Loucy (cell line): ENCODE data around the gene NID1.

Source experiments
- H2AFZ ChIP-seq: fragments of 200-600 bp; sonication (generic); 2 replicates; pipeline ENCODE4 v1.6.0; 2016; ENCODE audit warnings: antibody characterized with exemption, mild to moderate bottlenecking, low read length, moderate library complexity
- H3F3A ChIP-seq: fragments of 200-600 bp; 2 replicates; pipeline ENCODE4 v1.6.0; 2016; ENCODE audit warnings: antibody characterized with exemption, low read depth, mild to moderate bottlenecking
- H3K27me3 ChIP-seq: fragments of 200-600 bp; sonication (generic); 2 replicates; pipeline ENCODE4 v1.6.1; 2014; ENCODE audit warnings: low read length, mild to moderate bottlenecking; ENCODE audit not compliant: insufficient read depth, poor library complexity, severe bottlenecking
- H3K36me3 ChIP-seq: fragments of 200-600 bp; sonication (generic); 2 replicates; pipeline ENCODE4 v1.6.1; 2016; ENCODE audit warnings: low read length; ENCODE audit not compliant: insufficient read depth
- H3K4me1 ChIP-seq: fragments of 200-600 bp; sonication (generic); 2 replicates; pipeline ENCODE4 v1.5.1; 2014; ENCODE audit warnings: low read length, mild to moderate bottlenecking; ENCODE audit not compliant: insufficient read depth, poor library complexity, severe bottlenecking
- H3K4me2 ChIP-seq: fragments of 200-600 bp; sonication (generic); 2 replicates; pipeline ENCODE4 v1.6.0; 2014; ENCODE audit warnings: antibody characterized with exemption, low read length, low read depth, mild to moderate bottlenecking; ENCODE audit not compliant: poor library complexity, severe bottlenecking
- H3K4me3 ChIP-seq: fragments of 200-600 bp; sonication (generic); 2 replicates; pipeline ENCODE4 v1.5.1; 2014; ENCODE audit warnings: low read length, mild to moderate bottlenecking, mixed read lengths; ENCODE audit not compliant: poor library complexity, severe bottlenecking
- H3K79me2 ChIP-seq: fragments of 200-600 bp; sonication (generic); 2 replicates; pipeline ENCODE4 v1.6.1; 2014; ENCODE audit warnings: low read length; ENCODE audit not compliant: insufficient read depth
- H3K9ac ChIP-seq: fragments of 200-600 bp; sonication (generic); 2 replicates; pipeline ENCODE4 v1.6.0; 2014; ENCODE audit warnings: mild to moderate bottlenecking, low read depth, low read length, moderate library complexity; ENCODE audit not compliant: poor library complexity, severe bottlenecking
- H3K9me2 ChIP-seq: fragments of 200-600 bp; sonication (generic); replicated peaks from 2 replicates; pipeline ENCODE4 v1.6.1; 2016; ENCODE audit warnings: low read depth, low read length, mixed read lengths
- H3K9me3 ChIP-seq: fragments of 200-600 bp; sonication (generic); 2 replicates; pipeline ENCODE4 v1.6.1; 2014; ENCODE audit warnings: mild to moderate bottlenecking, antibody characterized with exemption, low read length, low read depth; ENCODE audit not compliant: insufficient read depth
- H4K20me1 ChIP-seq: fragments of 200-600 bp; sonication (generic); 2 replicates; pipeline ENCODE4 v1.6.0; 2014; ENCODE audit warnings: antibody characterized with exemption, low read length, mild to moderate bottlenecking; ENCODE audit not compliant: insufficient read depth, poor library complexity, severe bottlenecking
- EZH2phosphoT487 ChIP-seq: fragments of 200-600 bp; IDR thresholded peaks from 2 replicates; pipeline ENCODE4 v1.6.1; 2018; ENCODE audit warnings: antibody characterized with exemption, mild to moderate bottlenecking, moderate library complexity, borderline replicate concordance
- TF ChIP-seq, protein P1 (sequence below): fragments of 200-600 bp; sonication (generic); conservative IDR thresholded peaks from 2 replicates; pipeline ENCODE4 v1.5.1; 2014; ENCODE audit warnings: mild to moderate bottlenecking, antibody characterized with exemption, low read length

NID1 gene

DNA sequence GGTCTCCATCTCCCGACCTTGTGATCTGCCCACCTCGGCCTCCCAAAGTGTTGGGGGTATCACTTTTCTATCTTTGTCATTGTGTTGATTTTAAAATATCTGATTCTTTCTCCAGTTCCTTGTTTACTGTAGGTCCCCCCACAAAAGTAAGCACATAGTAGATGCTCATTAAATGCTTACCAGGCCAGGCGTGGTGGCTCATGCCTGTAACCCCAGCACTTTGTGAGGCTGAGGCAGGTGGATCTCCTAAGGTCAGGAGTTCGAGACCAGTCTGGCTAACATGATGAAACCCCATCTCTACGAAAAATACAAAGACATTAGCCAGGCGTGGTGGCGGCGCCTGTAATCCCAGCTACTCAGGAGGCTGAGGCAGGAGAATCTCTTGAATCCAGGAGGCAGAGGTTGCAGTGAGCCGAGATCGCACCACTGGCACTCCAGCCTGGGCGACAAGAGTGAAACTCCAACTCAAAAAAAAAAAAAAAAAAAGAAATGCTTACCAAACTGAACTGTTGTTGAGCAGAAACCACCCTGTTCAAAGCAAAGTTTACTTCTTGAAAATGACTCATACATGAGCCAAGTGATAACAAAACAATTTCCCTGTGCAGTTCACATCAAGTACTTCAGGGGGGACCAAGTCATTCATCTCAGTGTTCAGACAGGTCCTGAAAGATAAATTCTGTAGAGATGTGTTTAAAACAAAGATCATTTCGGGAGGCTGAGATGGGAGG is 24.3 kb upstream of the NID1 start:
- Histone ChIP-seq H3K4me1 (no peaks in the 10 kb centered on the region), H3K9me3 (no peaks in the 10 kb centered on the region), H3K79me2 (no peaks in the 10 kb centered on the region), H4K20me1 (no peaks in the 10 kb centered on the region), H3K4me3 (no peak overlapping the region), H2AFZ (no peak overlapping the region), H3K9me2 (no peaks in the 10 kb centered on the region), H3K36me3 (no peaks in the 10 kb centered on the region), H3K27me3 (no peaks in the 10 kb centered on the region), H3K4me2 (no peak overlapping the region), H3F3A (no peaks in the 10 kb centered on the region), H3K9ac (no peak overlapping the region)
- TF ChIP-seq, protein P1, sequence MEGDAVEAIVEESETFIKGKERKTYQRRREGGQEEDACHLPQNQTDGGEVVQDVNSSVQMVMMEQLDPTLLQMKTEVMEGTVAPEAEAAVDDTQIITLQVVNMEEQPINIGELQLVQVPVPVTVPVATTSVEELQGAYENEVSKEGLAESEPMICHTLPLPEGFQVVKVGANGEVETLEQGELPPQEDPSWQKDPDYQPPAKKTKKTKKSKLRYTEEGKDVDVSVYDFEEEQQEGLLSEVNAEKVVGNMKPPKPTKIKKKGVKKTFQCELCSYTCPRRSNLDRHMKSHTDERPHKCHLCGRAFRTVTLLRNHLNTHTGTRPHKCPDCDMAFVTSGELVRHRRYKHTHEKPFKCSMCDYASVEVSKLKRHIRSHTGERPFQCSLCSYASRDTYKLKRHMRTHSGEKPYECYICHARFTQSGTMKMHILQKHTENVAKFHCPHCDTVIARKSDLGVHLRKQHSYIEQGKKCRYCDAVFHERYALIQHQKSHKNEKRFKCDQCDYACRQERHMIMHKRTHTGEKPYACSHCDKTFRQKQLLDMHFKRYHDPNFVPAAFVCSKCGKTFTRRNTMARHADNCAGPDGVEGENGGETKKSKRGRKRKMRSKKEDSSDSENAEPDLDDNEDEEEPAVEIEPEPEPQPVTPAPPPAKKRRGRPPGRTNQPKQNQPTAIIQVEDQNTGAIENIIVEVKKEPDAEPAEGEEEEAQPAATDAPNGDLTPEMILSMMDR, result no peak
- no peak for TF ChIP-seq EZH2phosphoT487

DNA sequence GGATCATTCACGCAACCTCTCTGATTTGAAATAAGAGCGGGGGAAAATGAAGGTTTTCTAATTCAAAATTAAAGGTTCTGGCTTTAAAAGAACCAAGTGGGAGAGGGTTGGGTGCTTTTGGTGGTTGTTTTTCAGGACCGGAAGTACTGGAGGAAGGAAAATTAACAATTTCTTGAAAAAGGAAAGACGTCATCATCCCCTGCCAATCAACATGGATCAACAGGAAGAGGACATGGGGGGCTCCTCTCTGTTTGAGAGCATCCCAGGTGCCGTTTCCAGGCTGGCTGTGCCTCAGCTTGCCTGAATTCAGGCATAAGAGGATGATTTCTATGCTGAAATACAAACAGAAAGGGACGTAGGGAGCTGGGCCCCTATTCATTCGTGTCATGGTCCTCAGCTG is 21.6 kb upstream of the NID1 start:
- no peaks in the 10 kb centered on the region for H3K79me2 ChIP-seq
- H3K4me1 ChIP-seq, result no peaks in the 10 kb centered on the region
- H3K4me3 ChIP-seq, result no peak overlapping the region
- H4K20me1 ChIP-seq, result no peaks in the 10 kb centered on the region
- H3K36me3 ChIP-seq, result no peaks in the 10 kb centered on the region
- H3K9me2 ChIP-seq, result no peaks in the 10 kb centered on the region
- no peaks in the 10 kb centered on the region for H3K27me3 ChIP-seq
- H2AFZ ChIP-seq, result no peak overlapping the region; the same call in 1 of the 2 replicates
- no peaks in the 10 kb centered on the region for H3K9me3 ChIP-seq
- H3K9ac ChIP-seq, result no peak overlapping the region
- H3F3A ChIP-seq, result no peaks in the 10 kb centered on the region
- no peak overlapping the region for H3K4me2 ChIP-seq
- TF ChIP-seq, protein P1, result no peak
- no peak for TF ChIP-seq EZH2phosphoT487

GRCh38 chr1:236085545-236086159 is 20.8 kb upstream of the NID1 start:
- no peak overlapping the region for H3K4me2 ChIP-seq
- no peaks in the 10 kb centered on the region for H4K20me1 ChIP-seq
- H3K9ac ChIP-seq, result no peak overlapping the region
- no peaks in the 10 kb centered on the region for H3K4me1 ChIP-seq
- H3K79me2 ChIP-seq, result no peaks in the 10 kb centered on the region
- no peaks in the 10 kb centered on the region for H3K9me3 ChIP-seq
- no peaks in the 10 kb centered on the region for H3K27me3 ChIP-seq
- TF ChIP-seq, protein P1, result no peak
- TF ChIP-seq EZH2phosphoT487, result no peak
- H3K9me2 ChIP-seq, result no peaks in the 10 kb centered on the region
- no peaks in the 10 kb centered on the region for H3K36me3 ChIP-seq
- H3F3A ChIP-seq, result no peaks in the 10 kb centered on the region
- H2AFZ ChIP-seq, result no peak overlapping the region
- H3K4me3 ChIP-seq, result no peak overlapping the region
